ENCODE data around the gene GNAQ. TPM values are rescaled to one million over a fixed set of nuclear protein-coding genes. Genes with fewer than 3 reads are reported as not detected.

Gene GNAQ
- total RNA-seq, 1 experiment from 2014 or later = 28.6 TPM

DNA sequence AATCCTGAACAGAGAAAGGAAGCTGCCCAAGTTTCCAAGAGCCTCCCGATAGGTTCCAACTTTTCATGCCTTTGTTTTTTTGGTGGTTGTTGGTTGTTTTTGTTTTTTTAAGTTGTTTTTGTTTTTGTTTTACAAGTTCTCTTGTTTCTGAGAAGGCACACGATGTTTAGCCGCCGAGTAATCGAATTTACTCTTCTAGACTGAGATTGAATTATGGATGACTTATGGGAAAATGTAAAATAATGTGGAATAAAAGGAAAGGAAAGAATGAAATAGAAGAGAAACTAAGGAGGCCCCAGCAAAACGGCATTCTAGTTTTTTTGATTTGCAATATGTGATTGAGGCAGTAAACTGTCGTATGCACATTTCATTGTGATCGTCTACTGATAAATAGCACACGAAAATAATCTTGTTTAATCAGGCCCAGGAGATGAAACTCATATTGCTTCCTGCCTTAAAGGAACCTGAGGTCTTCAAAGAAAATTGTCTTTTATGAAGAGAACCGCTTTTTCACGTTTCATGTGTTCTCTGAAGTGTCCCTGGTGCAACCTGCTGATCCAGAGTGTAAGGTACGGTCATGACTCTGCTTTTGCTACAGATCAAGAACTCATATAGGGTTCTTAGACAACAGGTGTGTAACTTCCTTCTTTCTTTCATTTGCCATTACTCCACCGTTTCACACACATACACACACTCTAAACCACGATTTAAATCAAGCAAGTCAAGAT, 1.3 kb upstream of the GNAQ start:
- no peak for DNase-seq (ENCODE audit: extremely low read depth, low read depth)

DNA sequence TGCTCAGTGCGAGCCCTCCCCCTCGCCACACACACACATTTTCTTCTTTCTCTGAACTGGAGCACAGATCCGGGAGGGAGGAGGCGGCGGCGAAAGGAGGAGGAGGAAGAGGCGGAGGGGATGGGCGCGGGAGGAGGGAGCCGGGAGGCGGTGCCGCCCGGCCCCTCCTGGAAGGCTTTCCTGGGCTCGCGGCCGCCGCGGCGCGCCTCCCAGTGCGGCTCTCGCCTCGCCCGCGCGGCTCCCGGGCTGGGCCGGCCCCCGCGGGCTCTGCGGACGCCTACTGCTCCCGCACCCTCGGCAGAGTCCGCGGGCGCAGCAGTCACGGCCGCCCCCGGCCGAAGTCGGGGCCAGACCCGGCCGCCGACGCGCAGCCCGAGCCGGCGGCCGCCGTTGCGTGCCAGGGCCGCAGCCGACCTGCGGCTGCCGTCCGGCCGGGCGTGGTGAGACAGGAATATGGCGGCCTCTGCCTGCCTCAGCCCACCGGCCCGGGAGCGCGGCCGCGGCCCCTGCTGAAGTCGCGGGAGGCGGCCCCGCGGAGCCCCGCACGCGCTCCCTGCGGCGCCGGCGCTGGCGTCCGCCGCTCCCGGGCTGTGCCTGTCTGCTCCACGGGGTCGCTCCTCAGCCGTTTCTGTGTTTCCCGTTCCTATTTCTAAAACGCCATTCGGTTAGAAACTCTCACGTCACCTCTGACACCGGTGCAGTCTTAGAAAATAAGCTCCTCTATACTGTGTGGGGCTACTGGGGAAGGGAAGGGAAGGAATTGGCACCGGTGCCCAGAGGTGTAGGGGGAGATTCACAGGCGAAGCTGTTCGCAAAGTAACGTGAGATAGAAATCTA, 500 bp upstream of the GNAQ start:
- peak; percentile 89 for DNase-seq (ENCODE audit: extremely low read depth, low read depth)

DNA sequence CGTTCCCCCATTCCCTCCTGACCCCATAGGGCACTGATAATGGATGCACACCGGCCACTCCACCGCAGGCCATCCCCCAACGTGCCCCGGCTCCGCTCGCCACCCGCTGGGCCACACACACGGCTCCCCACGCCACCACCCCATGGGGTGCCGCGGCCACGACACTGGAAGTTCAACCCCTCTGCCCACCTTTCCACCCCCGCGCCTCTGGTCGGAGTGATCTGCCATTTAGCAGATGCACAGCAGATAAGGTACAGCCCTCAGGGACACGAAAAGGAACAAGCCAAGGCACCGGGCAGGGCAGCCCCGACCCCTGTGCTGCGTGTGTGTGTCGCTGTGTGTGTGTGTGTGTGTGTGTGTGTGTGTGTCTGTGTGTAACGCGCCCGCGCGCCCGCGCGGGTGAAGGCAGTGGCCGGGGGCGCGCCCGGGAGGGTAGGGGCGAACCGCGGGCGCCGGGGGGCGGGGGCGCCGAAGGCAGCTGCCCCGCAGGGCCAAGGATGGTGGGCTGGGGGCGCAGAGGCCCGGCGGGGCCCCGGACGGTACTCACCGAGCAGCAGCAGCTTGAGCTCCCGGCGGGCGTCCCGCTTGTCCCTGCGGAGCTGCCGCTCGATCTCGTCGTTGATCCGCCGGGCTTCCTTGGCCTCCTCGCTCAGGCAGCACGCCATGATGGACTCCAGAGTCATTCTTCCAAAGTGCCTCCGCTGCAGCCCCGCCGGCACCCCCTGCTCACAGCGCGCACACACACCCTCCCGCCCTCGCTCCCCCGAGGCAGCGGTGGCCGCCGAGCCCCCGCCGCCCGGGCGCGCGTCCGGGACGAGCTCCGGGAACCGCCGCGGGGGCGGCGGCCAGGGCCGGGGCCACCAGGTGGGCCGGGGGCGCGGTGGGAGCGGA, 813 bp downstream of the GNAQ start:
- no peak for DNase-seq (ENCODE audit: extremely low read depth, low read depth)

- DNase-seq (ENCODE audit: extremely low read depth, low read depth) = no peak
These were observed 1.4 kb downstream of the GNAQ start for GRCh38 chr9:78030296-78030552.

DNA sequence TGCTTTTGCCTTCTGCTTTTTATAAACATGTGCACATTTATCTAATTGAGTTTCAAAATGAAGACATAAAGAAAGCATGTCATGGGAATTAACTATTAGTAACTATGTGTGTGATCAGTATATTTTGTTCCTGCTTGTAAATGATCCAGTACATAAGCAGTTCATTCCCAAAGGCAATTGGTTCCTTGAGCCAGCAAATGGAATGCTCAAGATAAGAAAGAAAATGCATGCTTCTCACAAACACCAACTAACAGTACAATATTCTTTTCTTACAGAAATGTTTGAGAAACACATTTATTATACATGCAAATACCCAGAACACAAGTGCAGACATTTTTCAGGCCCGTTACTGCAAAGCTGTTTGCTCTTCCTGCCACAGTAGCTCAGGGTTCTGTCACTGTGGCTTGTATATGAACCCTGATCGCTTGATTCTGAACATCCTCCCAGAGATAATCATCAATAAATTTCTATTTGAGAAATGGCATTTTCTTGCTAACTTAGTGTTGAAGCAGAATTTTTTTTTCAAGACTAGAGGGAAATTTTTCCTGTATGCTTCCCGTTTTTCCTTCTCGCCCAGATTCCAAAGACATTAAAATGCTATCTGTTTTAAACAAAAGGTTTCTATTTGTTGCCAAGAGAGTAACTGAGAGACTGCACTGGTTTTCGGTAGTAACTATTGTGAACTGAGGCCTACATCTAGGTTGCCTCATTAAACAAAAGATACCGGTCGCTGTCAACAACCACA, 1.9 kb downstream of the GNAQ start:
- DNase-seq (ENCODE audit: extremely low read depth, low read depth) = no peak

GRCh38 chr9:78028926-78029325, 2.7 kb downstream of the GNAQ start:
- DNase-seq (ENCODE audit: extremely low read depth, low read depth) = no peak

DNA sequence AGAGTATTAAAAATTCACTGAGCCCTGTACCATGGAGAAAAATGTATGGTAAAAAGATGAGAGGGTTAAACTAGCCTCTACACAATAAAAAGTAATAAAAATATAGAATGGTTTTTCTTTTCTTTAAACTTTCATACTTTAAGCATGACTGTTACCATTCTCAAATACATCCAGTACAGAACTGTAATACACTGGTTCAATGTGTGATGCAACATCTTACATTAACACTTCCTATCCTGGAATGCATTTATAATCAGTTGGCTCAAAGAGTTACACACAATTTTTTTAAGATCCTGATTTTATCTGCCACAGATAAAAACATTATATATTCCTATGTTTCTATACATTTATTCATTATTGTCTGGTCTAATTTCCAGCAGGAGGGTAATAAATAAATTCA, 4.7 kb downstream of the GNAQ start:
- no peak for DNase-seq (ENCODE audit: extremely low read depth, low read depth)

- DNase-seq (ENCODE audit: extremely low read depth, low read depth) = no peak
These were observed 5.2 kb downstream of the GNAQ start for GRCh38 chr9:78026416-78026815.

- DNase-seq (ENCODE audit: extremely low read depth, low read depth) = no peak
These were observed 6.4 kb downstream of the GNAQ start for GRCh38 chr9:78025186-78025585.

DNA sequence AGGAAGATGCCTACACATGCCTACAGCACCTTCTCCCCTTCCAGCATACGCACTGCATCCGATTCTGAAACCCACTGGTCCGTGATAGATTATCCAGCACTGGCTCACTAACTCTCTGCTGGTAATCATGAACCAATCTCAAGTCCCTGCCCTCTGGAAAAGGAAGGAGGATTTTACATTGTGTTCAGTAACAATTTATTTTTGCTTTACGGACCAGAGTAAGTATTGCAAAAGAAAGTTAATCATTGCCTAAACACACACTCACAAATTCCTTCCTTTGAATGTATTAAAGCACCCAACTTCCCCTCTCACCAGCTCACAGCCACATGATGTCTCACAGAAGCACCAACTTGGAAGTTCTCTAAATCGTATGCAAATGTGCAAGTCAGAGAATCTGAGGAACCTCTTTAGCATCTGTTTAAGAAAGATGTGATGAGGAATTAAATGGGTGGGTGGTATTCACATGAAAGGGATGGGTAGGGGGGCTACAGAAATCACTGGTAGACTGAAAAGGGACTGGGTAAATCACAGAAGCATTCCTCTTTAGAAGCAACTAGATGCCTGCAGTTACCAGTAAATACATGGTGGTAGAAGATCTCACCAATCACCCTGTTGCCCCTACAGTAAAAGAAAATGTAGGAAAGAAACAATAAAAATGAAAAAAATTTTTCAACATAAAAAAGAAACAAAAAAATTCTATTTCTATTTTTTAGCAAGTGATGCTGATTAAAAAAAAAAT, 8.4 kb downstream of the GNAQ start:
- no peak for DNase-seq (ENCODE audit: extremely low read depth, low read depth)

DNA sequence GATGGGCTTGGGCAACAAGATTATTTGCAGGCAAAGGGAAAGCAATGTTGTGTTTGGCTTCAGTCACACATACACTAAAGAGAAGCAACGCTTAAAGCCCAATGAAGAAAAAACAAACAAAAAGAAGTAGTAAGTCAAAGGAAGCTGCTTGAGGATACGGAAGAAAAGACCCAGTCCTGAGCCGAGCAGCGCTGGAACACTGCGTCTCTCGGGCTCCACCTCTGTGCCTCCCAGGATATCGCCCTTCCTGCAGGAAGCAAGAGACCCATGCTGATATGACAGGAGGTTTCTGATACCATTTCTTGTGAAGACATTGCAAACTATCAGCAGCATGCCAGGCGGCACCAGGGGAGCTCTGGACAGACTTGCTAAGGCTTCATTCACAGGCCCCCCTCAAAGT, 9.9 kb downstream of the GNAQ start:
- DNase-seq (ENCODE audit: extremely low read depth, low read depth) = no peak

- DNase-seq (ENCODE audit: extremely low read depth, low read depth) = no peak
These were observed 14.4 kb downstream of the GNAQ start for GRCh38 chr9:78017190-78017693.

DNA sequence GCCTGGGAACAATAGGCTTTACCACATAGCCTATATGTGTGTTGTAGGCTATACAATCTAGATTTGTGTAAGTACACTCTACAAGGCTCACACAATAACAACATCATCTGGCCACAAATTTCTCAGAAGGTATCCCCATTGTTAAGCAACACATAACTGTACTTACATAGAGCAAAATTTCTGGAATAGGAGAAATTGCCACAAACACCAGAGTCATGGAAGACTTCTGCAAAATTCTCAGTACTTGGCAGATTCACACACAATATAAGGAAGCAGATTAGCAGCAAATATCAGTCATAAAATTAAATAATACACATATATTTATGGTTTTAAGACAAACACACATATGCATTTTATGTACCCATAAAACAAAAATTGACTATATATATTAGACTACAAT, 16.4 kb downstream of the GNAQ start:
- no peak for DNase-seq (ENCODE audit: extremely low read depth, low read depth)

DNA sequence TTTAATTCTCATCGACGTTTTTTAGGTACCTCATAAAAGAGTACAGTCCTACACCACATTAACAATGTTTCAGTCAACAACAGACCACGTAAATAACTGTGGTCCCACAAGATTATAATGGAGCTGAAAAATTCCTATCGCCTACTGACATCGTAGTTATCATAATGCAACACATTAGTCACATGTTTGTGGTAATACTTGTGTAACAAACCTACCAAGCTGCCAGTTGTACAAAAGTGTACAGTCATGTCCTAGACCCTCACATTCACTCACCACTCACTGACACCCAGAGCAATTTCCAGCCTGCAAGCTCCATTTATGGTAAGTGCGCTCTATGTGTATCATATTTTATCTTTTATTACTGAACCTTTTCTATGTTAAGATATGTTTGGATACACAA, 16.8 kb downstream of the GNAQ start:
- no peak for DNase-seq (ENCODE audit: extremely low read depth, low read depth)

DNA sequence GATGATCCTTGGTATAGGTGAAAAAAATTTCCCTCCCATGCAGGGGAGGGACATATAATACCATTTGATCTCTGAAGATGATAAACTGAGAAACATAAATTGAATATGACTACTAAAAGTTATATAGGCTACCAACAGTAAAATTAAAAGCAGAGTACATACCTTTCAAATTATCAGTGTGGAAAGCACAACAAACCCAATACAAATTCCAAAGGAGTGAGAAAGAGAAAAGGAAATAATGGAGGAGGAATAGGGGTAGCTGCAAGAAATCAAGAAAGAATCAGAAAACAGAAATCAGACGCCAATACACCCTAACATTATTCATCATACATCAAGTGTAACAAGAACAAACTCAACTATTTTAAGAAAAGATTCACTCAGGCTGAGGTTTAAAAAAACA, 17.7 kb downstream of the GNAQ start:
- DNase-seq (ENCODE audit: extremely low read depth, low read depth) = no peak

- DNase-seq (ENCODE audit: extremely low read depth, low read depth) = no peak
These were observed 20.6 kb downstream of the GNAQ start for GRCh38 chr9:78011049-78011448.

- DNase-seq (ENCODE audit: extremely low read depth, low read depth) = no peak
These were observed 21.2 kb downstream of the GNAQ start for GRCh38 chr9:78010445-78010844.

DNA sequence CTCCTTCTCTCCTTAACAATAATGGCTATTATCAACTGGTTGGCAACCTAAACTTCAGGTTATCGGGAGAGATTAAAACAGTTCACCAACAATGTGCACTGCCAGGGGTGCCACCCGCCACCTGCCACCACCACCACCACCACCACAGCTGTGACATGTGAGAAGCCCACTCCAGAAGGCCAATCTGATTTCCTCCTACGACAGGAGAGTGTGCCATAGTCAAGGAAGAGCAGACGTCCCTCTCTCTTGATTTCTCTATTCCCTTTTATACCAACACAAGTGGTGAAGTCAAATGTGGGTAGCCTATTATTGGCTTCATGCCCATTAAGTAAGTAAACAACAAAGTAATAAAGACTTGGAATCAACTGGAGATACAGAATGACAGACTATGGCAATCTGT, 22.4 kb downstream of the GNAQ start:
- no peak for DNase-seq (ENCODE audit: extremely low read depth, low read depth)

- DNase-seq (ENCODE audit: extremely low read depth, low read depth) = no peak
These were observed 24.9 kb downstream of the GNAQ start for GRCh38 chr9:78006734-78007133.

All from NCI-H460 (cell line).